HCT116 (cell line): ENCODE data around the gene USP2. TPM values are rescaled to one million over a fixed set of nuclear protein-coding genes. Genes with fewer than 3 reads are reported as not detected.

Experiments used
- ATAC-seq: fragments of 200-7000 bp; cut with Tn5 transposase; 2 replicates; pipeline ENCODE4 v1.9.1; 2020; ENCODE audit warnings: mild to moderate bottlenecking, moderate library complexity
- BruUV-seq: library from RNA; stranded (reverse); fragments of 400-500 nt; replicated peaks from 2 replicates; lab custom pipeline; 2021; lab: Mats Ljungman, UMichigan
- CTCF ChIA-PET: fragments of 300-600 bp; sonication (Branson Sonifier 250); formaldehyde crosslinking; loops from one replicate; lab custom pipeline; 2021; ENCODE audit warnings: antibody characterized with exemption; lab: Charles Lee
- POLR2A ChIA-PET: fragments of 300-600, 350-600 bp; sonication (Branson Sonifier 250); formaldehyde crosslinking; loops from one replicate; lab custom pipeline; 2021; ENCODE audit warnings: antibody characterized with exemption; lab: Charles Lee
- RAD21 ChIA-PET, 2 experiments: fragments of 300-600 bp; sonication (Branson Sonifier 250); formaldehyde crosslinking; loops; one replicate each; lab custom pipeline; 2023; ENCODE audit warnings: low total read pairs in 2 of 2; ENCODE audit not compliant: uncharacterized antibody in 2 of 2, unreplicated experiment in 2 of 2, low non-redundant PET in 1 of 2; lab: Charles Lee
- DNase-seq: peaks from one replicate; pipeline ENCODE4 v3.0.0-alpha.2; 2010; ENCODE audit warnings: low read depth, low spot score
- H2AFZ ChIP-seq: fragments of 200-600 bp; shearing (Covaris generic), sonication (generic); 2 replicates; pipeline ENCODE4 v1.6.1; 2017; ENCODE audit warnings: low read depth, mixed run types, mixed read lengths, antibody characterized with exemption, low read length; ENCODE audit not compliant: poor library complexity, severe bottlenecking
- H3K27ac ChIP-seq: 2 replicates; pipeline ENCODE4 v1.5.1; 2012; ENCODE audit warnings: low read depth, low read length
- H3K27me3 ChIP-seq: fragments of 200-600 bp; sonication (generic); 2 replicates; pipeline ENCODE4 v1.6.1; 2016; ENCODE audit warnings: mixed run types, low read length, mixed read lengths; ENCODE audit not compliant: insufficient read depth
- H3K36me3 ChIP-seq, 2 experiments: fragments of 200-500 bp in 1 of 2; fragments of 200-600 bp in 1 of 2; sonication (Bioruptor generic) in 1 of 2; sonication (generic) in 1 of 2; 2 replicates each; pipeline versions ENCODE4 v1.5.1 to v1.6.1; 2014 to 2016; ENCODE audit warnings: low read length in 2 of 2, inconsistent platforms in 1 of 2, mixed read lengths in 1 of 2, mixed run types in 1 of 2; ENCODE audit not compliant: insufficient read depth in 2 of 2, control insufficient read depth in 1 of 2
- H3K4me1 ChIP-seq, 2 experiments: fragments of 200-600 bp in 1 of 2; sonication (generic) in 1 of 2; 2 replicates each; pipeline versions ENCODE4 v1.5.1 to v1.6.1; 2012 to 2017; ENCODE audit warnings: low read length in 2 of 2, inconsistent platforms in 1 of 2, mild to moderate bottlenecking in 1 of 2, mixed read lengths in 1 of 2, mixed run types in 1 of 2, moderate library complexity in 1 of 2; ENCODE audit not compliant: insufficient read depth in 2 of 2, control insufficient read depth in 1 of 2
- H3K4me2 ChIP-seq: fragments of 200-600 bp; sonication (generic); 2 replicates; pipeline ENCODE4 v1.6.1; 2017; ENCODE audit warnings: mixed run types, low read length, mixed read lengths
- H3K4me3 ChIP-seq, 2 experiments: fragments of 200-600 bp in 1 of 2; sonication (generic) in 1 of 2; replicated peaks in 1 of 2; 2 replicates each; pipeline ENCODE4 v1.5.1; 2011 to 2016; ENCODE audit warnings: low read length in 2 of 2, control low read depth in 1 of 2, low read depth in 1 of 2, mild to moderate bottlenecking in 1 of 2, mixed read lengths in 1 of 2, mixed run types in 1 of 2
- H3K79me2 ChIP-seq: fragments of 200-600 bp; sonication (generic); 2 replicates; pipeline ENCODE4 v1.6.1; 2017; ENCODE audit warnings: mild to moderate bottlenecking, mixed run types, low read length, moderate library complexity, mixed read lengths; ENCODE audit not compliant: insufficient read depth
- H3K9ac ChIP-seq: fragments of 200-600 bp; sonication (generic); 2 replicates; pipeline ENCODE4 v1.6.1; 2016; ENCODE audit warnings: low read length, mixed read lengths
- H3K9me2 ChIP-seq: fragments of 200-600 bp; sonication (generic), shearing (Covaris generic); 2 replicates; pipeline ENCODE4 v1.6.1; 2017; ENCODE audit warnings: mixed run types, mild to moderate bottlenecking, moderate library complexity; ENCODE audit not compliant: insufficient read depth
- H3K9me3 ChIP-seq, 2 experiments: fragments of 200-500 bp in 1 of 2; fragments of 200-600 bp in 1 of 2; sonication (Bioruptor generic) in 1 of 2; sonication (generic) in 1 of 2; 2 replicates each; pipeline ENCODE4 v1.6.1; 2014 to 2017; ENCODE audit warnings: low read length in 2 of 2, mixed read lengths in 2 of 2, inconsistent platforms in 1 of 2, low read depth in 1 of 2, mild to moderate bottlenecking in 1 of 2, mixed run types in 1 of 2, moderate library complexity in 1 of 2; ENCODE audit not compliant: control insufficient read depth in 1 of 2, insufficient read depth in 1 of 2
- H4K20me1 ChIP-seq: fragments of 200-600 bp; sonication (generic), shearing (Covaris generic); 2 replicates; pipeline ENCODE4 v1.6.1; 2017; ENCODE audit warnings: mixed run types, mild to moderate bottlenecking, moderate library complexity; ENCODE audit not compliant: insufficient read depth
- CBX3 ChIP-seq: IDR thresholded peaks from 2 replicates; pipeline ENCODE4 v1.6.1; 2012; ENCODE audit warnings: low read depth
- CEBPB ChIP-seq: IDR thresholded peaks from 2 replicates; pipeline ENCODE4 v1.6.1; 2012; ENCODE audit warnings: low read depth
- EZH2 ChIP-seq: fragments of 200-600 bp; sonication (generic); IDR thresholded peaks from 2 replicates; pipeline ENCODE4 v1.6.1; 2017; ENCODE audit warnings: antibody characterized with exemption, mixed run types
- JUND ChIP-seq: IDR thresholded peaks from 2 replicates; pipeline ENCODE4 v1.6.1; 2012
- POLR2A ChIP-seq: IDR thresholded peaks from 2 replicates; pipeline ENCODE4 v1.7.0; 2011; ENCODE audit warnings: borderline replicate concordance; ENCODE audit not compliant: insufficient read depth, insufficient read length; ENCODE audit errors: extremely low read depth
- POLR2AphosphoS5 ChIP-seq: IDR thresholded peaks from 2 replicates; pipeline ENCODE4 v1.6.1; 2011; ENCODE audit warnings: mild to moderate bottlenecking, low read depth, low read length, moderate library complexity
- RAD21 ChIP-seq: IDR thresholded peaks from 2 replicates; pipeline ENCODE4 v1.6.1; 2012; ENCODE audit warnings: low read depth, mild to moderate bottlenecking
- TCF7L2 ChIP-seq: IDR thresholded peaks from 2 replicates; pipeline ENCODE4 v1.7.0; 2011; ENCODE audit warnings: borderline replicate concordance, inconsistent platforms; ENCODE audit not compliant: insufficient read depth, insufficient read length; ENCODE audit errors: extremely low read depth
- YY1 ChIP-seq: IDR thresholded peaks from 2 replicates; pipeline ENCODE4 v1.6.1; 2011; ENCODE audit warnings: low read length, low read depth, moderate library complexity, mild to moderate bottlenecking; ENCODE audit not compliant: insufficient replicate concordance; ENCODE audit errors: extremely low read depth
- ZNF274 ChIP-seq: fragments of 200-500 bp; sonication (Bioruptor generic); IDR thresholded peaks from 2 replicates; pipeline ENCODE4 v1.6.1; 2014; ENCODE audit warnings: mild to moderate bottlenecking, low read depth, low read length, inconsistent platforms
- intact Hi-C: fragments of 100-400 bp; cut with micrococcal nuclease; formaldehyde crosslinking; loops from 2 replicates; pipeline ENCODE4 v1.10.0; 2022
- total RNA-seq: library from RNA; stranded (reverse); gene quantifications from one replicate; pipeline ENCODE4 v1.2.1, GENCODE V29; 2021; ENCODE audit not compliant: unreplicated experiment
- TF ChIP-seq, protein P1 (sequence below): IDR thresholded peaks from 2 replicates; pipeline ENCODE4 v1.6.1; 2012
- TF ChIP-seq, protein P2 (sequence below): IDR thresholded peaks from 2 replicates; pipeline ENCODE4 v1.6.1; 2011; ENCODE audit warnings: mild to moderate bottlenecking, low read length, moderate library complexity; ENCODE audit not compliant: insufficient replicate concordance; ENCODE audit errors: extremely low read depth

USP2 gene
- total RNA-seq, 1 experiment from 2014 or later, result 5.0 TPM

DNA sequence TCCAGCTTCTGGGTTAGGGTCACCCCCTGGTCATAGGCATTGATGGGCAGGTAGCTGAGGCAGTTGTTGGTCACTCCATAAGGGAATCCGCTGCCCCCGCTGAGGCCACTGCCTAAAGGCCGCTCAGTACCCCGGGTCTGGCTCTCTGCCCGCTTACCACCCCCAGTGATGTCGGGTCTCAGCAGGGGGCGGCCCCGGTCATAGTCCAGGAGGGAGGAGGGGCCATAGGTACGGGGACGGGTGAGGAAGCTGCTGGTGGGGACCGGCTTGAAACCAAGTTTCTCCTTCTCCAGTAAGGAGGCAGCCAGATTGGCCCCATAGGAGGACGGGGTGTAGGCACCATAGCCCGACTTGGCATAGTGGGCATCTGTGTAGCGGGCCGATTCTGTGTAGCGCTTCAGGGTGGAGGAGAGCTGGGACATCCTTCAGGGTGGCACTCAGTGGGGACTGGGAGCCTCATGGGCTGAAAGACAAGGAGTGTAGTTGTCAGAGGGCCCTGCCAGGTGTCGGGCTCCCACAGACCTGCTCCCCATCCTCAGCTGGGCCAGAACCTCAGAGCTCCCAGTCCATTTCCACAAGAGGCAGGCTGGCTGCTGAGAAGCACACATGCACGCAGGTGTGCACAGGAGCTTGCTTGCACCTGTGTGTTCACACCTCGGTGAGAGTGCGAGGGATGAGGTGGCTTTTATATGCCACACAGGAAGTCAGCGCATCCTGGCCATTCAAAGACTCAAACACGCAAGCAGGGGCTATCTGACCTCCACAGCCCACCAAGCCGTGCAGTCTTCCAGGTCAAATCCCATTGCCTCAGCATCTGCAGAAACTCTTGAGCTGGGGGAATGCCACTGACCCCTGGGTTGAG, 8.2 kb downstream of the USP2 start:
- CTCF ChIA-PET, result interaction anchor here (1.1 to 7.5 kb wide), 8 partner anchors 8 to 102 kb away, joined by 3 to 54 read pairs (median 8); partner anchors contain the start of gene USP2
- Histone ChIP-seq H3K9me3 (no peaks in the 10 kb centered on the region), H3K9me2 (no peaks in the 10 kb centered on the region)
- TF ChIP-seq, protein P1, sequence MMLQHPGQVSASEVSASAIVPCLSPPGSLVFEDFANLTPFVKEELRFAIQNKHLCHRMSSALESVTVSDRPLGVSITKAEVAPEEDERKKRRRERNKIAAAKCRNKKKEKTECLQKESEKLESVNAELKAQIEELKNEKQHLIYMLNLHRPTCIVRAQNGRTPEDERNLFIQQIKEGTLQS, result no peak
- TF ChIP-seq, all 23 proteins: peak for 0
- H4K20me1 ChIP-seq, result no peaks in the 10 kb centered on the region
- H3K27ac ChIP-seq, result no peak overlapping the region
- no peak overlapping the region for H2AFZ ChIP-seq
- no peaks in the 10 kb centered on the region for H3K27me3 ChIP-seq
- H3K79me2 ChIP-seq, result no peaks in the 10 kb centered on the region
- intact Hi-C loops, result no loop called here
- no TSS peak for BruUV-seq
- H3K4me1 ChIP-seq, result peaks cover 26 to 41% of the 10 kb centered on the region in 2 experiments
- DNase-seq (no peak), ATAC-seq (no peak)
- no peak overlapping the region for H3K4me2 ChIP-seq
- no peak overlapping the region for H3K9ac ChIP-seq
- no peaks in the 10 kb centered on the region for H3K36me3 ChIP-seq
- no peak overlapping the region for H3K4me3 ChIP-seq
- ChIA-PET POLR2A (interaction anchor here (1.4 kb wide), 1 partner anchor 35 kb away, joined by 3 read pairs; no protein-coding TSS in a partner anchor), RAD21 (no interaction called here)

DNA sequence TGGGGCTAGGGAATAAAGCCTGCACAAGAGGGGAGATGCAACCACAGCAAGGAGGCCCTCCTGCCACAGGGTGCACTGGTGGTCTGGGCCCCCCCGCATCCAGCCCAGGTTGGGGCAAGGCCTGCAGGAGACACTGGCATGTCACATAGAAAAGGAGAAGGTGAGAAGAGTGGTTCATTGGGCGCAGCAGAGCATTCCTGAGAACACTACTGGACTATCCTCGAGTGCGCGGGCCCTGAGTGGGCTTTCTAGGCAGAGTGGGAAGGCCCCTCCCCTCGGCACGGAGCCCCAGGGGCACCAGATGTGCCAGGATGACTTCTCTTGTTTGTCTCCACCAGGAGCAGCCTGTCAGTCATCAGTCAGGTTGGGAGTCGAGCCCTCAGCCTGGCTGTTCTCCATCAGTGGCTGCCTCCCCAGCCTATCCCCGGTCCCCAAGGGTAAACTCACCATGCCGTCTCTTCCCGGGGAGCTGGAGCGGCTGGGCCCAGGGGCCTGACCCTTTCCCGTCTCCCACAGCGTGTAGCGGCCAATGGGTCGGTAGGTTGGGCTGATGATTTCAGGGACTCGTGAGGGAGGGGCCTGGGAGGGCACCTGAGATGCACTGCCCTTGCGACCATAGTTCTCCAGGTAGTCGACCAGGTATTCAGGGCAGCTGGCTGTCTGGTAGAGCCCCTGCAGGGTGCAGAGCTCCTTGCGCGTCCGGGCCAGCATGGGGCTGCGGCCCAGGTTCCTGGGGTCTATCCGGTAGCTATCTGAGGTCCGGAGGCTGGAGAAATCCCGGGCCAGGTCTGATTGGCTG, 9.0 kb downstream of the USP2 start:
- no TSS peak for BruUV-seq
- Histone ChIP-seq H3K9me2 (no peaks in the 10 kb centered on the region), H4K20me1 (no peaks in the 10 kb centered on the region), H3K36me3 (no peaks in the 10 kb centered on the region), H3K27ac (no peak overlapping the region), H3K9ac (no peak overlapping the region), H2AFZ (no peak overlapping the region), H3K9me3 (no peaks in the 10 kb centered on the region), H3K4me3 (no peak overlapping the region), H3K4me1 (peaks cover 35 to 42% of the 10 kb centered on the region in 2 experiments), H3K79me2 (no peaks in the 10 kb centered on the region), H3K4me2 (no peak overlapping the region), H3K27me3 (no peaks in the 10 kb centered on the region)
- intact Hi-C loops, result no loop called here
- DNase-seq, result no peak
- POLR2A ChIA-PET, result interaction anchor here (0.5 to 1.2 kb wide), 2 partner anchors 12 to 34 kb away, joined by 3 to 4 read pairs; no protein-coding TSS in a partner anchor
- ATAC-seq, result no peak
- RAD21 ChIA-PET, result interaction anchor here (0.7 to 1.0 kb wide), 2 partner anchors 16 kb away, joined by 3 read pairs; no protein-coding TSS in a partner anchor
- CTCF ChIA-PET, result interaction anchor here (1.0 to 7.5 kb wide), 5 partner anchors 9 to 33 kb away, joined by 3 to 54 read pairs (median 9); partner anchors contain the start of gene USP2
- TF ChIP-seq POLR2AphosphoS5, result no peak
- TF ChIP-seq CEBPB, result no peak
- TF ChIP-seq, protein P2, sequence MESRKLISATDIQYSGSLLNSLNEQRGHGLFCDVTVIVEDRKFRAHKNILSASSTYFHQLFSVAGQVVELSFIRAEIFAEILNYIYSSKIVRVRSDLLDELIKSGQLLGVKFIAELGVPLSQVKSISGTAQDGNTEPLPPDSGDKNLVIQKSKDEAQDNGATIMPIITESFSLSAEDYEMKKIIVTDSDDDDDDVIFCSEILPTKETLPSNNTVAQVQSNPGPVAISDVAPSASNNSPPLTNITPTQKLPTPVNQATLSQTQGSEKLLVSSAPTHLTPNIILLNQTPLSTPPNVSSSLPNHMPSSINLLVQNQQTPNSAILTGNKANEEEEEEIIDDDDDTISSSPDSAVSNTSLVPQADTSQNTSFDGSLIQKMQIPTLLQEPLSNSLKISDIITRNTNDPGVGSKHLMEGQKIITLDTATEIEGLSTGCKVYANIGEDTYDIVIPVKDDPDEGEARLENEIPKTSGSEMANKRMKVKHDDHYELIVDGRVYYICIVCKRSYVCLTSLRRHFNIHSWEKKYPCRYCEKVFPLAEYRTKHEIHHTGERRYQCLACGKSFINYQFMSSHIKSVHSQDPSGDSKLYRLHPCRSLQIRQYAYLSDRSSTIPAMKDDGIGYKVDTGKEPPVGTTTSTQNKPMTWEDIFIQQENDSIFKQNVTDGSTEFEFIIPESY, result no peak
- no peak for TF ChIP-seq TCF7L2
- no peak for TF ChIP-seq YY1
- TF ChIP-seq ZNF274, result no peak
- TF ChIP-seq EZH2, result no peak
- TF ChIP-seq JUND, result no peak
- no peak for TF ChIP-seq RAD21
- TF ChIP-seq POLR2A, result no peak
- TF ChIP-seq CBX3, result no peak
